SU-DHL-6 (cell line): Measurements from ENCODE around the gene RTEL1.
"Not testable (repeated sequence)": the region's sequence is repeated elsewhere in the genome, so short reads cannot be mapped to it uniquely, and the experiment has no call there.

ENCODE experiments used
- EZH2phosphoT487 ChIP-seq: fragments of 200-600 bp; sonication (generic), shearing (Covaris generic); conservative IDR thresholded peaks from 2 replicates; pipeline ENCODE4 v1.6.1; 2018; ENCODE audit warnings: mild to moderate bottlenecking, antibody characterized with exemption, low read length, moderate library complexity, mixed read lengths
- TF ChIP-seq, protein P1 (sequence below): fragments of 200-600 bp; sonication (generic); IDR thresholded peaks from one replicate; pipeline ENCODE4 v1.5.1; 2017; ENCODE audit warnings: antibody characterized with exemption, mild to moderate bottlenecking, low read length, moderate library complexity; ENCODE audit not compliant: insufficient read depth, poor library complexity, severe bottlenecking

- TF ChIP-seq, protein P1, sequence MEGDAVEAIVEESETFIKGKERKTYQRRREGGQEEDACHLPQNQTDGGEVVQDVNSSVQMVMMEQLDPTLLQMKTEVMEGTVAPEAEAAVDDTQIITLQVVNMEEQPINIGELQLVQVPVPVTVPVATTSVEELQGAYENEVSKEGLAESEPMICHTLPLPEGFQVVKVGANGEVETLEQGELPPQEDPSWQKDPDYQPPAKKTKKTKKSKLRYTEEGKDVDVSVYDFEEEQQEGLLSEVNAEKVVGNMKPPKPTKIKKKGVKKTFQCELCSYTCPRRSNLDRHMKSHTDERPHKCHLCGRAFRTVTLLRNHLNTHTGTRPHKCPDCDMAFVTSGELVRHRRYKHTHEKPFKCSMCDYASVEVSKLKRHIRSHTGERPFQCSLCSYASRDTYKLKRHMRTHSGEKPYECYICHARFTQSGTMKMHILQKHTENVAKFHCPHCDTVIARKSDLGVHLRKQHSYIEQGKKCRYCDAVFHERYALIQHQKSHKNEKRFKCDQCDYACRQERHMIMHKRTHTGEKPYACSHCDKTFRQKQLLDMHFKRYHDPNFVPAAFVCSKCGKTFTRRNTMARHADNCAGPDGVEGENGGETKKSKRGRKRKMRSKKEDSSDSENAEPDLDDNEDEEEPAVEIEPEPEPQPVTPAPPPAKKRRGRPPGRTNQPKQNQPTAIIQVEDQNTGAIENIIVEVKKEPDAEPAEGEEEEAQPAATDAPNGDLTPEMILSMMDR = not testable (repeated sequence)
- not testable (repeated sequence) for TF ChIP-seq EZH2phosphoT487
These were observed 7.6 kb upstream of the RTEL1 start for GRCh38 chr20:63650486-63650885.
